HEK293 (cell line): ENCODE measurements around the gene TMEM207.

ENCODE experiments used
- CTCF ChIA-PET: fragments of 350-600 bp; formaldehyde crosslinking; extraction: SDS; loops from one replicate; lab custom pipeline; 2021; ENCODE audit warnings: antibody characterized with exemption; lab: Yijun Ruan, JAX
- POLR2A ChIA-PET: fragments of 300-600 bp; formaldehyde crosslinking; extraction: SDS; loops from one replicate; lab custom pipeline; 2020; ENCODE audit warnings: antibody characterized with exemption, inconsistent platforms; lab: Yijun Ruan, JAX
- H3K27ac ChIP-seq: fragments of 200-500 bp; sonication (Bioruptor generic); 2 replicates; pipeline ENCODE4 v1.5.1; 2014; ENCODE audit warnings: low read depth, low read length, control low read depth, inconsistent platforms; ENCODE audit errors: extremely low read depth
- H3K36me3 ChIP-seq, 2 experiments: fragments of 200-500 bp in 1 of 2; sonication (Bioruptor generic) in 1 of 2; 1 replicate in 1 of 2; 2 replicates in 1 of 2; pipeline ENCODE4 v1.5.1; 2014 to 2017; ENCODE audit warnings: inconsistent platforms in 2 of 2, low read length in 2 of 2; ENCODE audit not compliant: control insufficient read depth in 2 of 2, insufficient read depth in 1 of 2
- H3K4me1 ChIP-seq: fragments of 200-500 bp; sonication (Bioruptor generic); 2 replicates; pipeline ENCODE4 v1.5.1; 2014; ENCODE audit warnings: mild to moderate bottlenecking, low read length, inconsistent platforms; ENCODE audit not compliant: control insufficient read depth, insufficient read depth
- H3K4me3 ChIP-seq: 2 replicates; pipeline ENCODE4 v1.5.1; 2011; ENCODE audit warnings: low read depth, mild to moderate bottlenecking, control low read depth, low read length, moderate library complexity
- H3K9me3 ChIP-seq: fragments of 200-500 bp; sonication (Bioruptor generic); 2 replicates; pipeline ENCODE4 v1.5.1; 2014; ENCODE audit warnings: low read depth, low read length, inconsistent platforms; ENCODE audit not compliant: control insufficient read depth, insufficient read depth
- EGR2 ChIP-seq: fragments of 450-650 bp; formaldehyde crosslinking; IDR thresholded peaks from 2 replicates; pipeline ENCODE4 v1.5.1; 2016; ENCODE audit warnings: low read depth, missing biosample characterization, missing genetic modification characterization
- SALL2 ChIP-seq: fragments of 450-650 bp; formaldehyde crosslinking; IDR thresholded peaks from 2 replicates; pipeline ENCODE4 v1.5.0; 2017; ENCODE audit warnings: missing biosample characterization, mild to moderate bottlenecking, missing genetic modification characterization, borderline replicate concordance
- SP2 ChIP-seq: fragments of 450-650 bp; formaldehyde crosslinking; IDR thresholded peaks from 2 replicates; pipeline ENCODE4 v1.5.1; 2016; ENCODE audit warnings: missing biosample characterization, missing genetic modification characterization
- ZBTB48 ChIP-seq: fragments of 450-650 bp; formaldehyde crosslinking; IDR thresholded peaks from 2 replicates; pipeline ENCODE4 v1.5.1; 2016; ENCODE audit warnings: missing biosample characterization, missing genetic modification characterization
- ZBTB7A ChIP-seq: fragments of 450-650 bp; formaldehyde crosslinking; IDR thresholded peaks from 2 replicates; pipeline ENCODE4 v1.5.1; 2016; ENCODE audit warnings: low read depth, missing biosample characterization, missing genetic modification characterization
- ZFP3 ChIP-seq: fragments of 450-650 bp; formaldehyde crosslinking; IDR thresholded peaks from 2 replicates; pipeline ENCODE4 v1.5.1; 2016; ENCODE audit warnings: low read depth, missing biosample characterization, missing genetic modification characterization
- ZNF140 ChIP-seq: fragments of 450-650 bp; formaldehyde crosslinking; IDR thresholded peaks from 2 replicates; pipeline ENCODE4 v1.5.1; 2016; ENCODE audit warnings: missing biosample characterization, missing genetic modification characterization
- ZNF221 ChIP-seq: fragments of 450-650 bp; formaldehyde crosslinking; IDR thresholded peaks from 2 replicates; pipeline ENCODE4 v1.5.1; 2017; ENCODE audit warnings: missing biosample characterization, missing genetic modification characterization, borderline replicate concordance
- ZNF23 ChIP-seq: fragments of 450-650 bp; formaldehyde crosslinking; IDR thresholded peaks from 2 replicates; pipeline ENCODE4 v1.5.1; 2016; ENCODE audit warnings: missing biosample characterization, missing genetic modification characterization, borderline replicate concordance
- ZNF433 ChIP-seq: fragments of 450-650 bp; formaldehyde crosslinking; IDR thresholded peaks from 2 replicates; pipeline ENCODE4 v1.5.1; 2016; ENCODE audit warnings: missing biosample characterization, missing genetic modification characterization, low read depth
- ZNF548 ChIP-seq: fragments of 450-650 bp; formaldehyde crosslinking; IDR thresholded peaks from 2 replicates; pipeline ENCODE4 v1.5.1; 2016; ENCODE audit warnings: missing biosample characterization, missing genetic modification characterization
- ZNF561 ChIP-seq: fragments of 450-650 bp; IDR thresholded peaks from 2 replicates; pipeline ENCODE4 v1.5.1; 2018; ENCODE audit warnings: missing biosample characterization, missing genetic modification characterization, borderline replicate concordance
- ZNF707 ChIP-seq: fragments of 450-650 bp; formaldehyde crosslinking; IDR thresholded peaks from 2 replicates; pipeline ENCODE4 v1.5.1; 2016; ENCODE audit warnings: missing biosample characterization, missing genetic modification characterization
- ZNF747 ChIP-seq: fragments of 450-650 bp; formaldehyde crosslinking; IDR thresholded peaks from 2 replicates; pipeline ENCODE4 v1.5.1; 2016; ENCODE audit warnings: missing biosample characterization, missing genetic modification characterization
- ZNF830 ChIP-seq: fragments of 450-650 bp; IDR thresholded peaks from 2 replicates; pipeline ENCODE4 v1.5.0; 2018; ENCODE audit warnings: missing biosample characterization, missing genetic modification characterization, low read depth, mild to moderate bottlenecking, moderate library complexity
- ZSCAN16 ChIP-seq: fragments of 450-650 bp; formaldehyde crosslinking; IDR thresholded peaks from 2 replicates; pipeline ENCODE4 v1.5.1; 2016; ENCODE audit warnings: missing biosample characterization, missing genetic modification characterization
- TF ChIP-seq, protein P1 (sequence below): fragments of 450-650 bp; formaldehyde crosslinking; IDR thresholded peaks from 2 replicates; pipeline ENCODE4 v1.5.1; 2016; ENCODE audit warnings: missing biosample characterization, missing genetic modification characterization
- TF ChIP-seq, protein P2 (sequence below): fragments of 450-650 bp; formaldehyde crosslinking; IDR thresholded peaks from 2 replicates; pipeline ENCODE4 v1.5.1; 2016; ENCODE audit warnings: missing biosample characterization, missing genetic modification characterization
- TF ChIP-seq, protein P3 (sequence below): fragments of 450-650 bp; formaldehyde crosslinking; IDR thresholded peaks from 2 replicates; pipeline ENCODE4 v1.5.1; 2016; ENCODE audit warnings: missing biosample characterization, missing genetic modification characterization

TMEM207 gene

GRCh38 chr3:190449801-190450200 is at the start of gene TMEM207:
TSS of gene TMEM207 (minus strand) at chr3:190449901. CDS start at chr3:190449809, 92 bp downstream.
- POLR2A ChIA-PET = no interaction called here
- CTCF ChIA-PET = interaction anchor here (0.6 to 1.6 kb wide), 2 partner anchors 24 to 483 kb away, joined by 3 read pairs; no protein-coding TSS in a partner anchor

DNA sequence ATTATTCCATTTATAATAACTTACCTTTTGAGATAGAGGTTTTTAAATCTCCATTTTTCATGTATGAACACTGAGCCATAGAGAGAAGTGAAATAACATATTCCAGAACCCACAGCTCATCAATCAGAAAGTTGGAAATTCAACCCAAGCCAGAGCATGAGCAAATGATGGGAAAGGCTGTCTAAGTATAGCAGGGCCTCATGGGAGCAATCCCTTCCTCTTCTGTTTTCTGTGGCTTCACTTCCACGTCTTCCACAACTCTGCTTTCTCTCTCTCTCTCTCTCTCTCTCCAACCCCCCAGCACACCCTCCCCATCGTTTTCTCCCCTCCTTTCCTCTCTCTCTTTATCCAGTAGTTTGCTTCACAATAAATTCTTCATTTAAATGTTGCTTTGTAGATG is 49.4 kb upstream of the TMEM207 start:
- CTCF ChIA-PET = interaction anchor here (0.8 kb wide), 1 partner anchor 137 kb away, joined by 3 read pairs; no protein-coding TSS in a partner anchor
- Histone ChIP-seq H3K9me3 (no peaks in the 10 kb centered on the region), H3K36me3 (no peaks in the 10 kb centered on the region), H3K27ac (no peak overlapping the region), H3K4me3 (no peak overlapping the region), H3K4me1 (no peaks in the 10 kb centered on the region)
- POLR2A ChIA-PET = interaction anchor here (0.7 kb wide), 1 partner anchor 9 kb away, joined by 3 read pairs; no protein-coding TSS in a partner anchor
- TF ChIP-seq SP2 (tag by site-specific recombination) = no peak
- no peak for TF ChIP-seq ZBTB7A (tag by site-specific recombination)
- TF ChIP-seq ZNF707 (tag by site-specific recombination) = no peak
- TF ChIP-seq ZNF140 (tag by site-specific recombination) = no peak
- TF ChIP-seq, protein P1, sequence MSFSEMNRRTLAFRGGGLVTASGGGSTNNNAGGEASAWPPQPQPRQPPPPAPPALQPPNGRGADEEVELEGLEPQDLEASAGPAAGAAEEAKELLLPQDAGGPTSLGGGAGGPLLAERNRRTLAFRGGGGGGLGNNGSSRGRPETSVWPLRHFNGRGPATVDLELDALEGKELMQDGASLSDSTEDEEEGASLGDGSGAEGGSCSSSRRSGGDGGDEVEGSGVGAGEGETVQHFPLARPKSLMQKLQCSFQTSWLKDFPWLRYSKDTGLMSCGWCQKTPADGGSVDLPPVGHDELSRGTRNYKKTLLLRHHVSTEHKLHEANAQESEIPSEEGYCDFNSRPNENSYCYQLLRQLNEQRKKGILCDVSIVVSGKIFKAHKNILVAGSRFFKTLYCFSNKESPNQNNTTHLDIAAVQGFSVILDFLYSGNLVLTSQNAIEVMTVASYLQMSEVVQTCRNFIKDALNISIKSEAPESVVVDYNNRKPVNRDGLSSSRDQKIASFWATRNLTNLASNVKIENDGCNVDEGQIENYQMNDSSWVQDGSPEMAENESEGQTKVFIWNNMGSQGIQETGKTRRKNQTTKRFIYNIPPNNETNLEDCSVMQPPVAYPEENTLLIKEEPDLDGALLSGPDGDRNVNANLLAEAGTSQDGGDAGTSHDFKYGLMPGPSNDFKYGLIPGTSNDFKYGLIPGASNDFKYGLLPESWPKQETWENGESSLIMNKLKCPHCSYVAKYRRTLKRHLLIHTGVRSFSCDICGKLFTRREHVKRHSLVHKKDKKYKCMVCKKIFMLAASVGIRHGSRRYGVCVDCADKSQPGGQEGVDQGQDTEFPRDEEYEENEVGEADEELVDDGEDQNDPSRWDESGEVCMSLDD (tag by site-specific recombination) = no peak
- no peak for TF ChIP-seq ZBTB48 (tag by site-specific recombination)
- no peak for TF ChIP-seq ZNF23
- TF ChIP-seq, protein P2, sequence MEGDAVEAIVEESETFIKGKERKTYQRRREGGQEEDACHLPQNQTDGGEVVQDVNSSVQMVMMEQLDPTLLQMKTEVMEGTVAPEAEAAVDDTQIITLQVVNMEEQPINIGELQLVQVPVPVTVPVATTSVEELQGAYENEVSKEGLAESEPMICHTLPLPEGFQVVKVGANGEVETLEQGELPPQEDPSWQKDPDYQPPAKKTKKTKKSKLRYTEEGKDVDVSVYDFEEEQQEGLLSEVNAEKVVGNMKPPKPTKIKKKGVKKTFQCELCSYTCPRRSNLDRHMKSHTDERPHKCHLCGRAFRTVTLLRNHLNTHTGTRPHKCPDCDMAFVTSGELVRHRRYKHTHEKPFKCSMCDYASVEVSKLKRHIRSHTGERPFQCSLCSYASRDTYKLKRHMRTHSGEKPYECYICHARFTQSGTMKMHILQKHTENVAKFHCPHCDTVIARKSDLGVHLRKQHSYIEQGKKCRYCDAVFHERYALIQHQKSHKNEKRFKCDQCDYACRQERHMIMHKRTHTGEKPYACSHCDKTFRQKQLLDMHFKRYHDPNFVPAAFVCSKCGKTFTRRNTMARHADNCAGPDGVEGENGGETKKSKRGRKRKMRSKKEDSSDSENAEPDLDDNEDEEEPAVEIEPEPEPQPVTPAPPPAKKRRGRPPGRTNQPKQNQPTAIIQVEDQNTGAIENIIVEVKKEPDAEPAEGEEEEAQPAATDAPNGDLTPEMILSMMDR (tag by site-specific recombination) = no peak
- TF ChIP-seq ZFP3 = no peak
- TF ChIP-seq ZNF561 (tag by site-specific recombination) = no peak
- TF ChIP-seq ZNF830 = no peak
- TF ChIP-seq ZNF548 (tag by site-specific recombination) = no peak
- TF ChIP-seq, protein P3, sequence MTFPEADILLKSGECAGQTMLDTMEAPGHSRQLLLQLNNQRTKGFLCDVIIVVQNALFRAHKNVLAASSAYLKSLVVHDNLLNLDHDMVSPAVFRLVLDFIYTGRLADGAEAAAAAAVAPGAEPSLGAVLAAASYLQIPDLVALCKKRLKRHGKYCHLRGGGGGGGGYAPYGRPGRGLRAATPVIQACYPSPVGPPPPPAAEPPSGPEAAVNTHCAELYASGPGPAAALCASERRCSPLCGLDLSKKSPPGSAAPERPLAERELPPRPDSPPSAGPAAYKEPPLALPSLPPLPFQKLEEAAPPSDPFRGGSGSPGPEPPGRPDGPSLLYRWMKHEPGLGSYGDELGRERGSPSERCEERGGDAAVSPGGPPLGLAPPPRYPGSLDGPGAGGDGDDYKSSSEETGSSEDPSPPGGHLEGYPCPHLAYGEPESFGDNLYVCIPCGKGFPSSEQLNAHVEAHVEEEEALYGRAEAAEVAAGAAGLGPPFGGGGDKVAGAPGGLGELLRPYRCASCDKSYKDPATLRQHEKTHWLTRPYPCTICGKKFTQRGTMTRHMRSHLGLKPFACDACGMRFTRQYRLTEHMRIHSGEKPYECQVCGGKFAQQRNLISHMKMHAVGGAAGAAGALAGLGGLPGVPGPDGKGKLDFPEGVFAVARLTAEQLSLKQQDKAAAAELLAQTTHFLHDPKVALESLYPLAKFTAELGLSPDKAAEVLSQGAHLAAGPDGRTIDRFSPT (tag by site-specific recombination) = no peak
- TF ChIP-seq ZNF221 = no peak
- no peak for TF ChIP-seq EGR2 (tag by site-specific recombination)
- TF ChIP-seq ZSCAN16 (tag by site-specific recombination) = no peak

More at GRCh38 chr3:190449801-190450200, at the start of gene TMEM207:
- Histone ChIP-seq H3K27ac (no peak within 1 kb of the TSS), H3K4me1 (no peaks in the 10 kb centered on the region), H3K9me3 (no peaks in the 10 kb centered on the region)
- no peak for TF ChIP-seq ZNF433 (tag by site-specific recombination)
- TF ChIP-seq ZNF747 (tag by site-specific recombination) = no peak
- no peak for TF ChIP-seq SALL2 (tag by site-specific recombination)
- TF ChIP-seq, protein P2 (tag by site-specific recombination) = no peak
- no peak for TF ChIP-seq ZSCAN16 (tag by site-specific recombination)
- TF ChIP-seq, all 188 proteins: peak for 0
- no peaks in the 10 kb centered on the region for H3K36me3 ChIP-seq
- no peak within 1 kb of the TSS for H3K4me3 ChIP-seq
